GM10847 (cell line): ENCODE measurements around the gene FBXW10B.
"Not testable (repeated sequence)": the region's sequence is repeated elsewhere in the genome, so short reads cannot be mapped to it uniquely, and the experiment has no call there.

Source experiments
- POLR2A ChIP-seq: IDR thresholded peaks from 2 replicates; pipeline ENCODE4 v1.6.1; 2011; ENCODE audit not compliant: insufficient read length; ENCODE audit errors: extremely low read depth

Gene FBXW10B, protein sequence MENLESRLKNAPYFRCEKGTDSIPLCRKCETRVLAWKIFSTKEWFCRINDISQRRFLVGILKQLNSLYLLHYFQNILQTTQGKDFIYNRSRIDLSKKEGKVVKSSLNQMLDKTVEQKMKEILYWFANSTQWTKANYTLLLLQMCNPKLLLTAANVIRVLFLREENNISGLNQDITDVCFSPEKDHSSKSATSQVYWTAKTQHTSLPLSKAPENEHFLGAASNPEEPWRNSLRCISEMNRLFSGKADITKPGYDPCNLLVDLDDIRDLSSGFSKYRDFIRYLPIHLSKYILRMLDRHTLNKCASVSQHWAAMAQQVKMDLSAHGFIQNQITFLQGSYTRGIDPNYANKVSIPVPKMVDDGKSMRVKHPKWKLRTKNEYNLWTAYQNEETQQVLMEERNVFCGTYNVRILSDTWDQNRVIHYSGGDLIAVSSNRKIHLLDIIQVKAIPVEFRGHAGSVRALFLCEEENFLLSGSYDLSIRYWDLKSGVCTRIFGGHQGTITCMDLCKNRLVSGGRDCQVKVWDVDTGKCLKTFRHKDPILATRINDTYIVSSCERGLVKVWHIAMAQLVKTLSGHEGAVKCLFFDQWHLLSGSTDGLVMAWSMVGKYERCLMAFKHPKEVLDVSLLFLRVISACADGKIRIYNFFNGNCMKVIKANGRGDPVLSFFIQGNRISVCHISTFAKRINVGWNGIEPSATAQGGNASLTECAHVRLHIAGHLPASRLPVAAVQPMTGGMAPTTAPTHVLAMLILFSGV

DNA sequence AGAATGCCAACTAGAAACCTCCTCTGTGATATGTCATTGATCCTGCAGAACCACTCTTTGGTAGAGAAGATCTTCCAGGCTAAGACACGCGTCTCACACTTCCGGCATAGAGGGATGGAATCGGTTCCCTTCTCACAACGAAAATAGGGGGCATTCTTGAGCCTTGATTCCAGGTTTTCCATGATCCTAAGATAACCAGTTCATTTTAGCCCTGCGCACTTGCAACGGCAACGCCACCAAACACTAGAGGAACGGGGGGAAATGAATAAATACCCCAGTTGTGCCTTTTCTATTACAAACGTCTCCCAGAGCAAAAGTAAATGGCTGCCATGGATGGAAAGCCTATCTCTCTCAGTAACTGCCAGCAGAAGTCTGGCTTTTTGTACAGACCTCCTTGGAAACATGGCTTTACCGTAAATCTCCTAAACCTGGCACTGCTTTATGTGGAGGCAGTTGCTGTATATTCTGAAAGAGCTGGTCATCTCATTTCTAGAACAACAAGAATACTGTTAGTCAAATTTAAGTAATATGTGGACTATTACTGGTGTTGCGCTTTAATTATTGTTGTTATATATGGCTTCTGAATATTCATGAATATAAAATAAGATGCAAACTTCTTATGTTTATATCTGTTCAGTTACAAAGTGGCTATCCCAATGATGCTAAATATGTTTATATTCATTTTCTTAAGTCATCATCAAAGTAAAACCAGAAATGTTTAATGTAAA is at the start of gene FBXW10B:
Gene FBXW10B (minus strand): TSS at position 374 of the 728 bp plus-strand sequence. CDS start 192 bp downstream, at position 182.
- TF ChIP-seq POLR2A: not testable (repeated sequence)

DNA sequence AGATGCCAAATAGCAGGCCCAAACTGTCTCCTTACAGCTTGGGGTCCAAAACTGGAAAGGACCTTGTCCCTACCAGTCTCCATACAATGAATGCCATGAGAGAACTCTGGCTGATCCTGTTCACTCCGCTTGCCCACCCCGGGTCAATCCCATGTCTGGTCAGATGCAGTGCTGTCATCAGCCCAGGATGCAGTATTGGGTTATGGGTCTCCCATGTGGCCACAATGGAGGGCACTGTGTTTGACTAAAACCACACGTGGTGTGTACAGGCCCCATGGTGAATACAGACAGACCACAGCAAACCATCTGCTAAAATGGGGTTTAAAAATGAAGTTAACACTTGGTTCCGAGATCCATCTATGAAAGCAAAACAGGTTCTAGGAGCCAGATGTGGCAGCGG is 44.2 kb upstream of the FBXW10B start:
- TF ChIP-seq POLR2A: no peak

DNA sequence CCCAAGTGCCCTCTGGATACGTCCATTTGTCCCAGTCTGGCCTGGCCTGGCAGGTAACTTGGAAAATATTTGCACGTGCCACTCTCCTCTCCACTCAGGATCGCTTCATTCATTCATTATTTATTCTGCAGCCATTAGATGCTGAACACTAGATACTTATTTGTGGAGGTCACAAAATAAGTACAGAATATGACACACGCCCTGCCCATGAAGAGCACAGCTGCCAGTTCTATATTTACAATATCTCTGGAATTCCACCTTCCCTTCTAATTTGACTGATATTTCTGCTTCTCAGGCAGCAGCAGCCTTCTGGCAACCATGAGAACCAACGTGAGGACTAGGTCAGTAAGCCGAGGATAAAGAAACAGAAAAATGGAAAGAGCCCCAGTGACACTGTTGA is 43.7 kb upstream of the FBXW10B start:
- TF ChIP-seq POLR2A: no peak

DNA sequence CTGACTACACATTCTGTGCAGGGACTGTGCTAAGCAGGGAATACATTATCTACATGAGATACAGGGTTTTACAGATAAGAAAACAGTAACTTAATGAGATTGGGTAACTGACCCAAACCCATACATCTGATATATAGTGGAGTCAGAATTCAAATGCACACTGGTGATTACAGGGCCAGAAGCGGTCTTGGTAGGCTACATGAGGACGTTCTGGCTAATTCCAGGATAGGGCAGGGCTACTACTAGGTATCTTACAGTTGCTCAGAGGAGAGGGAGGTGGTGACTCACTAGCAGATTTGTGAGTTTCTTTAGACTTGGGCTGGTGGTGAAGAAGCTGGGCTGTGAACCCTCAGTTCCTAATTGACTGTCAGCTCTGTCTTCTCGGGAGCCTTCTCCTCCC is 43.2 kb upstream of the FBXW10B start:
- no peak for TF ChIP-seq POLR2A

DNA sequence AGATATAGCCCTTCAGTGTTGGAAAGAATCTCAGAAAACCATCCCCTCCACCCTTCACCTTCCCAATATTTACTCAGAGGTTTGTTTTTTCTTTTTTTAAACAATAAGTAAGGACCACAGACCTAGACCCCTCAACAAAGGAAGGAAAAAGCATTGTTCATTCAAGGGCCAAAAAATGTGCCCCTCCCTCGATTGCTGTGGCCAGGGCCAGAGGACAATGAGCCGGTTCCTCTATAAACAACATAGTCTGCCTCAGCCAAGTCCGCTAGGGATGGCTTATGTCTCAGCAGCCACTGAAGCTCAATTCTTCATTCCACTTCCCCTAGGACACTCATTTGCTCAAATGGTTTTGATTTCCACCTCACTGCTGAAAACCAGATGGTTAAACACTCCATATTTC is 40.6 kb upstream of the FBXW10B start:
- no peak for TF ChIP-seq POLR2A

DNA sequence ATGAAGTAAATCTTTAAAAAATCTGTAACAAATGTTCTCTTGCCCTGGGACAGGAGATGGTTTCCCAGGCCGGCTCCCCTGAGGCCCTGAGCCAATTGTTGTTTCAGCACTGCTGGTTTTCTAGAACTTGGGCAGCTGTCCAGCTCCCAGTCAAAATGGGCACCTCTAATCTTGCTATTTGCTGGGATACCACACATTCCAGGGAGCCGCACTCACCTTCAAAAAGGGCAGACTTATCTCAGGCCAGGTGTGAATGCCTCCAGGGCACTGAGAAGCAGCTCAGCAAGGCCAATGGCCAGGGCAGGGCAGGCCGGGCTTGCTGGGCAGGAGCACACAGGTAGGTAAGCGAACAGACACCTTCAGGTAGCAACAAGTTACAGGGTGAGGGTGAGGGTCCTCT is 40.2 kb upstream of the FBXW10B start:
- TF ChIP-seq POLR2A: no peak

DNA sequence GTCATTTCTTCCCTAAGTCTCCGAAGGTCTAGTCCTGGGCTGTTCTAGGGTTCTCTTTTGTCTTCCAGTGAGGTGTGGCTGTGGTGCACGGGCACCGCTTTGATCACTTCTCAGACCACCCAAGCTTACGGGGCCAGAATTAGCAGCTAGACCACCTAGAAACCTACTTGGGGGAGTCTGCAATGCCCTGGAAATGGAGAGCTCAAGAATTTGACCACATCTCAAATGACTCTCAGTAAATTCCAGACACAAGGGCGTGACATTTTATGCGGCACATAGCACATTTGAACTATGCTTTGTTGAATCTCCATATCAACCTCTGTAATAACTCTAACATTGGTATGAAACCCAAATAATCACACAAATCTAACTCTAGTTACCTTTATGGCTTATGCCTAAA is 39.7 kb upstream of the FBXW10B start:
- TF ChIP-seq POLR2A: no peak

DNA sequence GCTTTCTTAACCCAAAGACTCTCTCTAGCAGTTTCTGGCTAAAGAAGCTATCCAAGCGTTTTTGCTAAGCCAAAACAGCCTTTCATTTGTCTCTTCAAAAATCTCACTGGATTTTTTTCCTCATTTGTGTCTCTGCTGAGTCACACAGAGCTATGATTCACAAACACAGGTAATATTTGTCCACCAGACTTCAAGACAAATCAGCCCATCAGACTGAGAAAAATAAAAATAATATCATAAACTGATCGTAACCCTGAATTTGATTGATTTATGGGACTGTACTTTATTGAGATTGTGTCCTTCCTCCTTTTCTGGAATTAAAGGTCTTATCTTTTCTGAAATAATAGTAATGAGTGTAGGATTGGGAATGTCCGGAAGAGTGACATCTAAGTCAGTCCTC is 38.8 kb upstream of the FBXW10B start:
- no peak for TF ChIP-seq POLR2A

DNA sequence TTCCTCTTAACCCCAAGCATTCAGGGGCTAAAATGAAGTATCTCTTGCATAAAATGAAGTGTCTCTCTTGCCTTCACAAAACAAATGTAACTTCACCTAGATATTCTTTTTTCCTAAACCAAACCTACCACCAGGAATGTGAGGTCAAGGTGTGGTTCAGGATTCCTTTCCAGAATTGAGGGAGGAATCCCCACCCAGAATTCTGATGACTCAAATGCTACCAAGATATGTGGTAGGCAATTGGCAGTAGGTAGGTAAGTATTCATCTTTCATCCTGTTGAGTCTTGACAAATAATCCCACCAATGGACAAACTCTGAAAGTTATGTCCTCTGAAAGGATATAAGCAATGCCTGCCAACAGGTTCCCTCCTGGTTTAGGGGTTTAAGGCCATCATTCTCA is 38.4 kb upstream of the FBXW10B start:
- TF ChIP-seq POLR2A: no peak

DNA sequence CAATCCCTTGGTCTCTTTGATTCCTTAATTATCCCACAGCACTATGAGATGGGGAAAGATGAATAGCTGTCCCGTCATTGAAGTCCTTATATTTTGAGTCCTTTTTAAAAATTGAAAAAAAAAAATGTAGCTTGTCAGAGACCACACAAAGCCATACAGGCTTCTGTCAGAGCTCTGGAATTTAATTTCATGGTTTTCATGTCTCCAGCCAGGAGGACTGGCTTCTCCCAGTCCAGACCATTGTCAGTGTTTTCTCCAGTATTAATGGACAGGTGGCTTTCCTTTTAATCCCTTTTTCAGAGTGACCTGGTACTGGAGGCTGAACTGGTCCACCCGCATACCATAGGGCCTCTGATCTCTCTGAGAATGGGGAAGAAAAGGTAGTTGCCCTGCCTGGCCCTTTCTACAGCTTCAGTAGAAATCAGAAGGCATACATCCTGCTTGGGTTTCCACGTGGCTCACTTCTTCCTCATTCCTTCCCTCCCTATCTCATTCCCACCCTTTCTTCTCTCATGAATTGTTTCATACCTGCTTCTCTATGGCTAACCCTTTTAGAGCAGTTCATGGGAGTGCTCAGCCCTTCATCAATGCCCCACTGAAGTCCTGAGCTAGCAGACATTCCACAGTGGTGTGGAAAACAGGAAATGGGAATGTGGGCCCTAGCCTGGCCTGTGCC is 35.5 kb upstream of the FBXW10B start:
- TF ChIP-seq POLR2A: no peak

DNA sequence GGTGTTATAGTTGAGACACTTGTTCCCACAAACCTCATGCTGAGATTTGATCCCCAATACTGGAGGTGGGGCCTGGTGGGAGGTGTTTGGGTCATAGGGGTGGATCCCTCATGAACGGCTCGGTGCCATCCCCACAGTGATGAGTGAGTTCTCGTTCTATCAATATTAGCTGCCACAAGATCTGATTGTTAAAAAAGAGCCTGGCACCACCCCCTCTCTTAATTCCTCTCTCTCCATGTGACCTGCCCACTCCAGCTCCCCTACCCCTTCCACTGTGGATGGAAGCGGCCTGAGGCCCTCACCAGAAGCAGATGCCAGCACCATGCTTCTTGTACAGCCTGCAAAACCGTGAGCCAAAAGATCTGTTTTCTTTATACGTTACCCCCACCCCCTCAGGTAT is 33.5 kb upstream of the FBXW10B start:
- TF ChIP-seq POLR2A: no peak

DNA sequence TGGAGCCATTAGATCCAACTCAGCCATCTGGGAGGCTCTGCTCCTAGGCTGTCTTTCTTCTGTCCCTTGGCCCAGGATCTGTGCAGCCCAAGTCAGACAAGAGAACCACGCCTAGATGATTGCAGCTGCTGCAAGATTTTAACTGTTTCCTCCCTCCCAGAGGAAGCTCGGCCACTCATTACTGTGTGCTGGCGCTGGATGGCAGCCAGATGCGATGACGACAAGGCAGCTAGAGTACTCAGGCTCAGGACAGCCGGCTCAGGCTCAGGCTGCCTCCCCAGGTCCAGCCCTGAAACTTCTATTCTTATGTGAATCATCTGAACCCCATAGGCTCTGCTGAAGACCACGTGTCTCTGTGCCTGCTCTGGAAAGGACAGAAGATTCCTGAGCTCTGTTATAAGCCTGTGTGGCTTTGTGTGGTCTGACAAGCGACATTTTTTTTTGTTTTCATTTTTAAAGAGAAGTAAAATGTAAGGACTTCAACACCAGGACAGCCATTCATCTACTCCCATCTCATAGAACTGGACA is 32.1 kb upstream of the FBXW10B start:
- no peak for TF ChIP-seq POLR2A

DNA sequence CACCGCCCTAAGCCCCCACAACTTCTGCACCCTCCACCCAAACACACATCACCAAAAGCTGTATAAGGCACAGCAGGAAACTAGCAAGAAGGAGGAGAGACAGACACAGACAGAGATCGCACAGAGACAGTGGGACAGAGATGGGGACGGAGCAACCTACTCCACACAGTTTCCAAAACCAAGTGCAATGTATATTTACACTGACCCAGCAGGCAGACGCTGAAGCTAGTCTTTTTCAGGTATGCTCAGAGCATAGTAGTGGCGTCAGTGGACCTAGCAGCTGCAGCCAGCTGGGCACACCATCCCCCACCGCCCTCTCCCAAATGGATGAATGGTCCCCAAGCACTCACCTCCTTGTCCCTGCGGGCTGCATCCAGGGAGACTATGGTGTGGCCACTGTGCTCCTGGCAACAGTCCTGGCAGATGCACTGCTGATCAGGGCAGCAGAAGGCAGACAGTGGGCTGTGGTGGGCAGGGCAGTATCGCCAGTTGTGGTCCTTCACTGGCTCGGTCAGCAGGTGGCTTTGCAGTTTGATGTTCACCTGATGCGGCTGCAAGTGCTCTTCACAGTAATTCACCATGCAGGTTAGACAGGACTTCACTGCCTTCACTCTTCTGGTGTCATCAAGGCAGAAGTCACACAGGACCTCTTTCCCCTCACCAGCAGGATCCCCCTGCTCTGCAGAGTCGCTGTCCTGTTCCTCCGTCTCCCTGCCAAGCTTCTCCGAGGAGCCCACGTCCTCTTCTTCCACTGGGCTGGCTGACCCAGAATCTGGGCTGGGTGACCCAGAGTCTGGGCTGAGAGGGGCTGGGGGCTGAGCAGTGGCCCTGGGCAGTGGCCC is 31.5 kb upstream of the FBXW10B start:
- no peak for TF ChIP-seq POLR2A

DNA sequence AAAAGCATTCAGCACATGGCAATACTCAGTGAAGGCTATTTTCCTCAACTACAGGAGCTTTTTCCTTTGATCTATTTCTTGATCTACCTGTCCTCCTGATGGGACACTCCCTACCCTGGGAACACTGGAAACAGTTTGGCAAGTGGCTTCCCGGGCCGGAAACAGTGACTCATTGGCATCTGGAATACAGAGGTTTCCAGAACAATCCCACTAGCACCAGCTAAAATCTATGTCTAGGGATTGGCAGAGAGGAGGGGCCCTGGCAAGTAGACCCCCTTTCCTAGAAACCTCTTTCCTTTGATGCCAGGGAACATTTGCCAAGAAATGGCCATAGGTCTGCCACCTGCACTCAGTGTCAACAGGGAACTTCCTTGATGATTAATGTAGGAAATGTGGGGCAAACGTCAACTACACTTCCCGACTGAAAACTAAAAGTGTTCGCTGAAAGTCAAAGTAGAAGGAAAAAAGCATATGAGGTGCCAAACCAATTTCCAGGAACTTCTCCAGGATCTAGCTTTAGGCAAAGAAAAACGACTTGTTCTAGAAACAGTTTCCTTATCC is 30.4 kb upstream of the FBXW10B start:
- TF ChIP-seq POLR2A: no peak
